HCT116 (cell line): ENCODE data around the gene KRTAP5-5. TPM values are rescaled to one million over a fixed set of nuclear protein-coding genes. Genes with fewer than 3 reads are reported as not detected.
A peak's percentile ranks its signal among the peaks of the same experiment; 100 is the strongest.

Experiments
- ATAC-seq: fragments of 200-7000 bp; cut with Tn5 transposase; 2 replicates; pipeline ENCODE4 v1.9.1; 2020; ENCODE audit warnings: mild to moderate bottlenecking, moderate library complexity
- BruUV-seq: library from RNA; stranded (reverse); fragments of 400-500 nt; replicated peaks from 2 replicates; lab custom pipeline; 2021; lab: Mats Ljungman, UMichigan
- CTCF ChIA-PET: fragments of 300-600 bp; sonication (Branson Sonifier 250); formaldehyde crosslinking; loops from one replicate; lab custom pipeline; 2021; ENCODE audit warnings: antibody characterized with exemption; lab: Charles Lee
- POLR2A ChIA-PET: fragments of 300-600, 350-600 bp; sonication (Branson Sonifier 250); formaldehyde crosslinking; loops from one replicate; lab custom pipeline; 2021; ENCODE audit warnings: antibody characterized with exemption; lab: Charles Lee
- RAD21 ChIA-PET, 2 experiments: fragments of 300-600 bp; sonication (Branson Sonifier 250); formaldehyde crosslinking; loops; one replicate each; lab custom pipeline; 2023; ENCODE audit warnings: low total read pairs in 2 of 2; ENCODE audit not compliant: uncharacterized antibody in 2 of 2, unreplicated experiment in 2 of 2, low non-redundant PET in 1 of 2; lab: Charles Lee
- DNase-seq: peaks from one replicate; pipeline ENCODE4 v3.0.0-alpha.2; 2010; ENCODE audit warnings: low read depth, low spot score
- H2AFZ ChIP-seq: fragments of 200-600 bp; shearing (Covaris generic), sonication (generic); 2 replicates; pipeline ENCODE4 v1.6.1; 2017; ENCODE audit warnings: low read depth, mixed run types, mixed read lengths, antibody characterized with exemption, low read length; ENCODE audit not compliant: poor library complexity, severe bottlenecking
- H3K27ac ChIP-seq: 2 replicates; pipeline ENCODE4 v1.5.1; 2012; ENCODE audit warnings: low read depth, low read length
- H3K27me3 ChIP-seq: fragments of 200-600 bp; sonication (generic); 2 replicates; pipeline ENCODE4 v1.6.1; 2016; ENCODE audit warnings: mixed run types, low read length, mixed read lengths; ENCODE audit not compliant: insufficient read depth
- H3K36me3 ChIP-seq, 2 experiments: fragments of 200-500 bp in 1 of 2; fragments of 200-600 bp in 1 of 2; sonication (Bioruptor generic) in 1 of 2; sonication (generic) in 1 of 2; 2 replicates each; pipeline versions ENCODE4 v1.5.1 to v1.6.1; 2014 to 2016; ENCODE audit warnings: low read length in 2 of 2, inconsistent platforms in 1 of 2, mixed read lengths in 1 of 2, mixed run types in 1 of 2; ENCODE audit not compliant: insufficient read depth in 2 of 2, control insufficient read depth in 1 of 2
- H3K4me1 ChIP-seq, 2 experiments: fragments of 200-600 bp in 1 of 2; sonication (generic) in 1 of 2; 2 replicates each; pipeline versions ENCODE4 v1.5.1 to v1.6.1; 2012 to 2017; ENCODE audit warnings: low read length in 2 of 2, inconsistent platforms in 1 of 2, mild to moderate bottlenecking in 1 of 2, mixed read lengths in 1 of 2, mixed run types in 1 of 2, moderate library complexity in 1 of 2; ENCODE audit not compliant: insufficient read depth in 2 of 2, control insufficient read depth in 1 of 2
- H3K4me2 ChIP-seq: fragments of 200-600 bp; sonication (generic); 2 replicates; pipeline ENCODE4 v1.6.1; 2017; ENCODE audit warnings: mixed run types, low read length, mixed read lengths
- H3K4me3 ChIP-seq, 2 experiments: fragments of 200-600 bp in 1 of 2; sonication (generic) in 1 of 2; replicated peaks in 1 of 2; 2 replicates each; pipeline ENCODE4 v1.5.1; 2011 to 2016; ENCODE audit warnings: low read length in 2 of 2, control low read depth in 1 of 2, low read depth in 1 of 2, mild to moderate bottlenecking in 1 of 2, mixed read lengths in 1 of 2, mixed run types in 1 of 2
- H3K79me2 ChIP-seq: fragments of 200-600 bp; sonication (generic); 2 replicates; pipeline ENCODE4 v1.6.1; 2017; ENCODE audit warnings: mild to moderate bottlenecking, mixed run types, low read length, moderate library complexity, mixed read lengths; ENCODE audit not compliant: insufficient read depth
- H3K9ac ChIP-seq: fragments of 200-600 bp; sonication (generic); 2 replicates; pipeline ENCODE4 v1.6.1; 2016; ENCODE audit warnings: low read length, mixed read lengths
- H3K9me2 ChIP-seq: fragments of 200-600 bp; sonication (generic), shearing (Covaris generic); 2 replicates; pipeline ENCODE4 v1.6.1; 2017; ENCODE audit warnings: mixed run types, mild to moderate bottlenecking, moderate library complexity; ENCODE audit not compliant: insufficient read depth
- H3K9me3 ChIP-seq, 2 experiments: fragments of 200-500 bp in 1 of 2; fragments of 200-600 bp in 1 of 2; sonication (Bioruptor generic) in 1 of 2; sonication (generic) in 1 of 2; 2 replicates each; pipeline ENCODE4 v1.6.1; 2014 to 2017; ENCODE audit warnings: low read length in 2 of 2, mixed read lengths in 2 of 2, inconsistent platforms in 1 of 2, low read depth in 1 of 2, mild to moderate bottlenecking in 1 of 2, mixed run types in 1 of 2, moderate library complexity in 1 of 2; ENCODE audit not compliant: control insufficient read depth in 1 of 2, insufficient read depth in 1 of 2
- H4K20me1 ChIP-seq: fragments of 200-600 bp; sonication (generic), shearing (Covaris generic); 2 replicates; pipeline ENCODE4 v1.6.1; 2017; ENCODE audit warnings: mixed run types, mild to moderate bottlenecking, moderate library complexity; ENCODE audit not compliant: insufficient read depth
- CBX3 ChIP-seq: IDR thresholded peaks from 2 replicates; pipeline ENCODE4 v1.6.1; 2012; ENCODE audit warnings: low read depth
- CEBPB ChIP-seq: IDR thresholded peaks from 2 replicates; pipeline ENCODE4 v1.6.1; 2012; ENCODE audit warnings: low read depth
- EGR1 ChIP-seq: IDR thresholded peaks from 2 replicates; pipeline ENCODE4 v1.6.1; 2012; ENCODE audit warnings: low read depth
- EZH2 ChIP-seq: fragments of 200-600 bp; sonication (generic); IDR thresholded peaks from 2 replicates; pipeline ENCODE4 v1.6.1; 2017; ENCODE audit warnings: antibody characterized with exemption, mixed run types
- EZH2phosphoT487 ChIP-seq: fragments of 200-600 bp; IDR thresholded peaks from 2 replicates; pipeline ENCODE4 v1.6.1; 2018; ENCODE audit warnings: antibody characterized with exemption, borderline replicate concordance
- FOSL1 ChIP-seq: IDR thresholded peaks from 2 replicates; pipeline ENCODE4 v1.6.1; 2012; ENCODE audit warnings: low read depth
- POLR2A ChIP-seq: IDR thresholded peaks from 2 replicates; pipeline ENCODE4 v1.7.0; 2011; ENCODE audit warnings: borderline replicate concordance; ENCODE audit not compliant: insufficient read depth, insufficient read length; ENCODE audit errors: extremely low read depth
- POLR2AphosphoS5 ChIP-seq: IDR thresholded peaks from 2 replicates; pipeline ENCODE4 v1.6.1; 2011; ENCODE audit warnings: mild to moderate bottlenecking, low read depth, low read length, moderate library complexity
- RAD21 ChIP-seq: IDR thresholded peaks from 2 replicates; pipeline ENCODE4 v1.6.1; 2012; ENCODE audit warnings: low read depth, mild to moderate bottlenecking
- SIN3A ChIP-seq: IDR thresholded peaks from 2 replicates; pipeline ENCODE4 v1.6.1; 2012; ENCODE audit warnings: low read depth
- SP1 ChIP-seq: IDR thresholded peaks from 2 replicates; pipeline ENCODE4 v1.6.1; 2012; ENCODE audit warnings: low read depth
- TCF7L2 ChIP-seq: IDR thresholded peaks from 2 replicates; pipeline ENCODE4 v1.7.0; 2011; ENCODE audit warnings: borderline replicate concordance, inconsistent platforms; ENCODE audit not compliant: insufficient read depth, insufficient read length; ENCODE audit errors: extremely low read depth
- YY1 ChIP-seq: IDR thresholded peaks from 2 replicates; pipeline ENCODE4 v1.6.1; 2011; ENCODE audit warnings: low read length, low read depth, moderate library complexity, mild to moderate bottlenecking; ENCODE audit not compliant: insufficient replicate concordance; ENCODE audit errors: extremely low read depth
- ZFX ChIP-seq: fragments of 450-650 bp; IDR thresholded peaks from 2 replicates; pipeline ENCODE4 v1.6.1; 2017
- ZNF274 ChIP-seq: fragments of 200-500 bp; sonication (Bioruptor generic); IDR thresholded peaks from 2 replicates; pipeline ENCODE4 v1.6.1; 2014; ENCODE audit warnings: mild to moderate bottlenecking, low read depth, low read length, inconsistent platforms
- intact Hi-C: fragments of 100-400 bp; cut with micrococcal nuclease; formaldehyde crosslinking; loops from 2 replicates; pipeline ENCODE4 v1.10.0; 2022
- total RNA-seq: library from RNA; stranded (reverse); gene quantifications from one replicate; pipeline ENCODE4 v1.2.1, GENCODE V29; 2021; ENCODE audit not compliant: unreplicated experiment
- TF ChIP-seq, protein P1 (sequence below): IDR thresholded peaks from 2 replicates; pipeline ENCODE4 v1.6.1; 2011; ENCODE audit warnings: mild to moderate bottlenecking, low read length, moderate library complexity; ENCODE audit not compliant: insufficient replicate concordance; ENCODE audit errors: extremely low read depth
- TF ChIP-seq, protein P2 (sequence below): IDR thresholded peaks from 2 replicates; pipeline ENCODE4 v1.6.1; 2012
- TF ChIP-seq, protein P3 (sequence below): IDR thresholded peaks from 2 replicates; pipeline ENCODE4 v1.6.1; 2012
- TF ChIP-seq, protein P4 (sequence below), 3 experiments: fragments of 200-600 bp in 1 of 3; sonication (generic) in 1 of 3; IDR thresholded peaks in 2 of 3; conservative IDR thresholded peaks in 1 of 3; 2 replicates each; pipeline ENCODE4 v1.5.1; 2012 to 2017; ENCODE audit warnings: low read depth in 2 of 3, low read length in 2 of 3, antibody characterized with exemption in 1 of 3, borderline replicate concordance in 1 of 3, control low read depth in 1 of 3, mild to moderate bottlenecking in 1 of 3, mixed read lengths in 1 of 3, mixed run types in 1 of 3, moderate library complexity in 1 of 3; ENCODE audit not compliant: insufficient read depth in 1 of 3

The KRTAP5-5 gene
- total RNA-seq, 1 experiment from 2014 or later = not detected

DNA sequence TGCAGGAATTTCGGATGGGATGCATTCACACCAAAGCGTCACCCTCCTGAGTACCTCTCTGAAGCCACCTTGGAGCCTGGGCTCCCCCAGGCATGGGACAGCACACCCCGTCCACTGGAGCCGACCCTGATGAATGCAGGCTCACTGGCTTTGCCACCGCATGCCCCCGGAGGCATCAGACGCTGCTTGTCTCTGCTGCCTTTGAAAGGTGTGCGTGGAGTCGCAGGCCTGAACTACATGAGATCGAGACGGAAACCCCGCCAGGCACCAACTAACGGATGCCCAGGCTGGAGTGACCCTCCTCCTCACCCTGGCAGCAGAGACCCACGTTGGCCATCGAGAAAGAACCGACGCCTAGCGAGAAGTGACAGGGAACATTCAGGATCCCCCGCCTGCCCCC lies 22.5 kb downstream of the KRTAP5-5 start (continued):
- TF ChIP-seq EZH2phosphoT487 (no peak), YY1 (no peak), POLR2A (no peak), RAD21 (no peak), CBX3 (no peak), POLR2AphosphoS5 (no peak)

DNA sequence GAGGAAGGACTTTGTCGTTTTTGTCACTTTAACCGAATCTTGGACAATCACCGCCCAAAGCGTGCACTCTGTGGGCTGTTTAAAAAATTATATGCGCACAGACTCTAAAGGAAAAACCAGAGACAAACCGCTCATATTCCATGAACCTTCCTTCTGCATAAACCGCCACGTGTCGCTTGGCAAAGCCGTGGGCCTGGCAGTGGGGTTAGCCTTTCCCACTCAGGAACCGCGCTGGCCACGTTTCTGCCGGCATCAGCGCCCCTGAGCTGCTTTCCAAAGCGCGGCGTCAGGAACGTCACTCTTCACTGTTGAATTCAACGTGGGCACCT lies 22.8 kb downstream of the KRTAP5-5 start:
- Histone ChIP-seq H3K4me2 (peak overlapping the region; percentile 32; the same call in 1 of the 2 replicates), H4K20me1 (no peaks in the 10 kb centered on the region), H3K27ac (no peak overlapping the region), H3K4me3 (no peak overlapping the region), H3K79me2 (no peaks in the 10 kb centered on the region), H3K4me1 (peaks cover 0 to 7% of the 10 kb centered on the region in 2 experiments; a peak in 3 of 4 replicates), H3K9me2 (no peaks in the 10 kb centered on the region), H3K27me3 (no peaks in the 10 kb centered on the region), H3K9ac (no peak overlapping the region), H3K36me3 (no peaks in the 10 kb centered on the region), H3K9me3 (no peaks in the 10 kb centered on the region), H2AFZ (no peak overlapping the region)
- no TSS peak for BruUV-seq
- TF ChIP-seq, protein P1, sequence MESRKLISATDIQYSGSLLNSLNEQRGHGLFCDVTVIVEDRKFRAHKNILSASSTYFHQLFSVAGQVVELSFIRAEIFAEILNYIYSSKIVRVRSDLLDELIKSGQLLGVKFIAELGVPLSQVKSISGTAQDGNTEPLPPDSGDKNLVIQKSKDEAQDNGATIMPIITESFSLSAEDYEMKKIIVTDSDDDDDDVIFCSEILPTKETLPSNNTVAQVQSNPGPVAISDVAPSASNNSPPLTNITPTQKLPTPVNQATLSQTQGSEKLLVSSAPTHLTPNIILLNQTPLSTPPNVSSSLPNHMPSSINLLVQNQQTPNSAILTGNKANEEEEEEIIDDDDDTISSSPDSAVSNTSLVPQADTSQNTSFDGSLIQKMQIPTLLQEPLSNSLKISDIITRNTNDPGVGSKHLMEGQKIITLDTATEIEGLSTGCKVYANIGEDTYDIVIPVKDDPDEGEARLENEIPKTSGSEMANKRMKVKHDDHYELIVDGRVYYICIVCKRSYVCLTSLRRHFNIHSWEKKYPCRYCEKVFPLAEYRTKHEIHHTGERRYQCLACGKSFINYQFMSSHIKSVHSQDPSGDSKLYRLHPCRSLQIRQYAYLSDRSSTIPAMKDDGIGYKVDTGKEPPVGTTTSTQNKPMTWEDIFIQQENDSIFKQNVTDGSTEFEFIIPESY = no peak
- TF ChIP-seq EGR1 (no peak), SIN3A (no peak), SP1 (no peak), POLR2AphosphoS5 (no peak), CBX3 (no peak), POLR2A (no peak), RAD21 (no peak), TCF7L2 (no peak), ZNF274 (no peak), ZFX (no peak), CEBPB (no peak), YY1 (no peak), FOSL1 (no peak), EZH2 (no peak)
- TF ChIP-seq, protein P2, sequence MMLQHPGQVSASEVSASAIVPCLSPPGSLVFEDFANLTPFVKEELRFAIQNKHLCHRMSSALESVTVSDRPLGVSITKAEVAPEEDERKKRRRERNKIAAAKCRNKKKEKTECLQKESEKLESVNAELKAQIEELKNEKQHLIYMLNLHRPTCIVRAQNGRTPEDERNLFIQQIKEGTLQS = no peak
- TF ChIP-seq, protein P3, sequence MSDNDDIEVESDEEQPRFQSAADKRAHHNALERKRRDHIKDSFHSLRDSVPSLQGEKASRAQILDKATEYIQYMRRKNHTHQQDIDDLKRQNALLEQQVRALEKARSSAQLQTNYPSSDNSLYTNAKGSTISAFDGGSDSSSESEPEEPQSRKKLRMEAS = no peak
- TF ChIP-seq, protein P4, sequence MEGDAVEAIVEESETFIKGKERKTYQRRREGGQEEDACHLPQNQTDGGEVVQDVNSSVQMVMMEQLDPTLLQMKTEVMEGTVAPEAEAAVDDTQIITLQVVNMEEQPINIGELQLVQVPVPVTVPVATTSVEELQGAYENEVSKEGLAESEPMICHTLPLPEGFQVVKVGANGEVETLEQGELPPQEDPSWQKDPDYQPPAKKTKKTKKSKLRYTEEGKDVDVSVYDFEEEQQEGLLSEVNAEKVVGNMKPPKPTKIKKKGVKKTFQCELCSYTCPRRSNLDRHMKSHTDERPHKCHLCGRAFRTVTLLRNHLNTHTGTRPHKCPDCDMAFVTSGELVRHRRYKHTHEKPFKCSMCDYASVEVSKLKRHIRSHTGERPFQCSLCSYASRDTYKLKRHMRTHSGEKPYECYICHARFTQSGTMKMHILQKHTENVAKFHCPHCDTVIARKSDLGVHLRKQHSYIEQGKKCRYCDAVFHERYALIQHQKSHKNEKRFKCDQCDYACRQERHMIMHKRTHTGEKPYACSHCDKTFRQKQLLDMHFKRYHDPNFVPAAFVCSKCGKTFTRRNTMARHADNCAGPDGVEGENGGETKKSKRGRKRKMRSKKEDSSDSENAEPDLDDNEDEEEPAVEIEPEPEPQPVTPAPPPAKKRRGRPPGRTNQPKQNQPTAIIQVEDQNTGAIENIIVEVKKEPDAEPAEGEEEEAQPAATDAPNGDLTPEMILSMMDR (IDR thresholded peaks at IDR 0.05 in 2 of 3, conservative IDR thresholded peaks at IDR 0.05 in 1 of 3; ENCODE audit: borderline replicate concordance in 1 of 3, insufficient read depth in 1 of 3, low read depth in 2 of 3, low read length in 2 of 3) = no peak
- ATAC-seq (no peak; the same call in 1 of the 2 replicates), DNase-seq (no peak)
- ChIA-PET CTCF (interaction anchor here (0.7 to 2.4 kb wide), 31 partner anchors 9 to 534 kb away, joined by 3 to 129 read pairs (median 5); partner anchors contain the start of genes H19, MRPL23 and SYT8), POLR2A (interaction anchor here (1.0 to 1.2 kb wide), 3 partner anchors 174 to 181 kb away, joined by 3 to 6 read pairs (median 5); no protein-coding TSS in a partner anchor), RAD21 (interaction anchor here (0.6 to 1.3 kb wide), 19 partner anchors 41 to 504 kb away, joined by 3 to 26 read pairs (median 4); no protein-coding TSS in a partner anchor)
- intact Hi-C loops = loop anchor here (1.0 to 5.0 kb wide), 4 partner anchors 41 to 500 kb away; no protein-coding TSS in a partner anchor
